Measurements from ENCODE around the gene ST6GALNAC6. TPM values are rescaled to one million over a fixed set of nuclear protein-coding genes. Genes with fewer than 3 reads are reported as not detected.
A peak's percentile ranks its signal among the peaks of the same experiment; 100 is the strongest.

ST6GALNAC6 gene
- polyA plus RNA-seq, 3 donors = 8.2 to 14.4 (median 12.0) TPM

- peaks cover 12 to 19% (median 15%) of the 10 kb centered on the region in 7 donors for H3K9me3 Mint-ChIP-seq
- Histone ChIP-seq H3K4me2 (replicated peaks; ENCODE audit: extremely low read depth, low read length, poor library complexity, severe bottlenecking) (no peak overlapping the region), H2AFZ (ENCODE audit: insufficient read depth, low read depth, low read length, poor library complexity, severe bottlenecking) (no peak overlapping the region), H3K27ac (ENCODE audit: low read depth in 1 of 2, low read length in 2 of 2) (peak overlapping the region in 1 of 2 donors; percentile 14), H3K9ac (ENCODE audit: insufficient read depth, low read length, poor library complexity, severe bottlenecking) (no peak overlapping the region), H3K4me3 (replicated peaks in 1 of 3; ENCODE audit: low read depth in 2 of 3, low read length in 3 of 3) (no peak overlapping the region), H3K27me3 (ENCODE audit: control insufficient read depth in 2 of 2, insufficient read depth in 2 of 2, low read length in 2 of 2) (no peaks in the 10 kb centered on the region), H4K20me1 (ENCODE audit: insufficient read depth, low read length) (peaks cover 13% of the 10 kb centered on the region), H3K4me1 (ENCODE audit: control insufficient read depth in 1 of 2, insufficient read depth in 2 of 2, low read length in 2 of 2) (no peaks in the 10 kb centered on the region), H3K9me3 (replicated peaks in 1 of 2; ENCODE audit: control insufficient read depth in 1 of 2, insufficient read depth in 1 of 2, low read length in 2 of 2) (peaks cover 13 to 17% of the 10 kb centered on the region in 2 donors), H3K79me2 (ENCODE audit: insufficient read depth, low read length) (no peaks in the 10 kb centered on the region), H3K36me3 (replicated peaks in 1 of 2; ENCODE audit: control insufficient read depth in 1 of 2, insufficient read depth in 2 of 2, low read length in 2 of 2) (peaks cover 18 to 27% of the 10 kb centered on the region in 2 donors)
- no peak for TF ChIP-seq CTCF (IDR thresholded peaks at IDR 0.05)
- peaks cover 31 to 41% of the 10 kb centered on the region in 2 donors for H3K36me3 Mint-ChIP-seq
- peaks cover 0 to 3% (median 0%) of the 10 kb centered on the region in 3 donors for H3K27me3 Mint-ChIP-seq (ENCODE audit: low read depth in 3 of 3)
- no peak for DNase-seq
- H3K4me1 Mint-ChIP-seq = peaks cover 5% of the 10 kb centered on the region
- 100% methylated on average over 5 of the region's 16 CpGs for WGBS (ENCODE audit: insufficient coverage)
- intact Hi-C loops (cut with micrococcal nuclease) = no loop called here
- H3K27ac Mint-ChIP-seq = peak overlapping the region in 2 of 7 donors; percentile 30 to 40
- H3K4me3 Mint-ChIP-seq = no peak overlapping the region
Observed at GRCh38 chr9:127844821-127845359, 54.5 kb downstream of the ST6GALNAC6 start.

GRCh38 chr9:127841087-127841835, 58.1 kb downstream of the ST6GALNAC6 start:
- intact Hi-C loops (cut with micrococcal nuclease) = no loop called here
- Mint-ChIP-seq H3K4me1 (peaks cover 25% of the 10 kb centered on the region), H3K27ac (peak overlapping the region in 1 of 7 donors; percentile 37), H3K36me3 (peaks cover 33 to 51% of the 10 kb centered on the region in 2 donors), H3K4me3 (no peak overlapping the region), H3K27me3 (ENCODE audit: low read depth in 3 of 3) (peaks cover 2 to 6% (median 2%) of the 10 kb centered on the region in 3 donors), H3K9me3 (no peaks in the 10 kb centered on the region)
- Histone ChIP-seq H3K79me2 (ENCODE audit: insufficient read depth, low read length) (no peaks in the 10 kb centered on the region), H3K9ac (ENCODE audit: insufficient read depth, low read length, poor library complexity, severe bottlenecking) (no peak overlapping the region), H2AFZ (ENCODE audit: insufficient read depth, low read depth, low read length, poor library complexity, severe bottlenecking) (no peak overlapping the region), H3K9me3 (replicated peaks in 1 of 2; ENCODE audit: control insufficient read depth in 1 of 2, insufficient read depth in 1 of 2, low read length in 2 of 2) (no peaks in the 10 kb centered on the region), H3K27me3 (ENCODE audit: control insufficient read depth in 2 of 2, insufficient read depth in 2 of 2, low read length in 2 of 2) (no peaks in the 10 kb centered on the region), H3K27ac (ENCODE audit: low read depth in 1 of 2, low read length in 2 of 2) (no peak overlapping the region), H4K20me1 (ENCODE audit: insufficient read depth, low read length) (peaks cover 8% of the 10 kb centered on the region), H3K4me2 (replicated peaks; ENCODE audit: extremely low read depth, low read length, poor library complexity, severe bottlenecking) (no peak overlapping the region), H3K4me3 (replicated peaks in 1 of 3; ENCODE audit: low read depth in 2 of 3, low read length in 3 of 3) (no peak overlapping the region), H3K4me1 (ENCODE audit: control insufficient read depth in 1 of 2, insufficient read depth in 2 of 2, low read length in 2 of 2) (peaks cover 14 to 16% of the 10 kb centered on the region in 2 donors), H3K36me3 (replicated peaks in 1 of 2; ENCODE audit: control insufficient read depth in 1 of 2, insufficient read depth in 2 of 2, low read length in 2 of 2) (peaks cover 17 to 18% of the 10 kb centered on the region in 2 donors)
- 95% methylated on average over 13 of the region's 15 CpGs for WGBS (ENCODE audit: insufficient coverage)
- no peak for DNase-seq
- no peak for TF ChIP-seq CTCF (IDR thresholded peaks at IDR 0.05)
